Measurements from ENCODE around the gene PF4V1. TPM values are rescaled to one million over a fixed set of nuclear protein-coding genes. Genes with fewer than 3 reads are reported as not detected.

The PF4V1 gene, protein sequence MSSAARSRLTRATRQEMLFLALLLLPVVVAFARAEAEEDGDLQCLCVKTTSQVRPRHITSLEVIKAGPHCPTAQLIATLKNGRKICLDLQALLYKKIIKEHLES
- not detected in 2 replicates for total RNA-seq (2014; rRNA removed; shearing (Covaris generic))

GRCh38 chr4:73853246-73853704 lies at the start of gene PF4V1:
TSS of gene PF4V1 (plus strand) at chr4:73853296. CDS start at chr4:73853363, 67 bp downstream.
- H3K4me3 ChIP-seq (ENCODE audit: insufficient read depth, low read depth, low read length), result peak within 1 kb of the TSS; percentile 15; the same call in 1 of the 2 replicates
- peak; percentile 70 for DNase-seq

DNA sequence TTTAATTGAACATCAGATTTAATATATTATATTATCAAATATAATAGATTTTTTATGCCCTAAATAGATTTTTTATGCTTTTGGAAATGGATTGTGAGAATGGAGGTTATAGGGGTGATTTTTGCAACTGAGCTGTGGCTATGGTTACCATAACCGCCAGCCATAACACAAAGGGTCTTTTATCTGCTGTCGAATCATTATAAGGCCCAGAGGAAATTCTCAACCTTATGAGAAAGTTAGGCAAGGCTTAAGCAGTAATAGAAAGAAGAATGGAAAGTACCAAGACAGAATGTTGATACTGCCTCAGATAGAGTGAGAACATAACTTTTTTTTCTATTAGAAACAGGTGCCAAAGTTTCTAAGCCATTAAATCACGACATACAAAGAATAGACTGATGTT lies 42.9 kb upstream of the PF4V1 start:
- Histone ChIP-seq H3K36me3 (replicated peaks; ENCODE audit: control insufficient read depth, insufficient read depth, low read length) (no peaks in the 10 kb centered on the region), H3K4me3 (ENCODE audit: insufficient read depth, low read depth, low read length) (no peak overlapping the region), H3K27me3 (ENCODE audit: control insufficient read depth, insufficient read depth, low read length) (no peaks in the 10 kb centered on the region)
- DNase-seq, result no peak

More at GRCh38 chr4:73853246-73853704, at the start of gene PF4V1:
- no peaks in the 10 kb centered on the region for H3K36me3 ChIP-seq (replicated peaks; ENCODE audit: control insufficient read depth, insufficient read depth, low read length)
- no peaks in the 10 kb centered on the region; the same call in 1 of the 2 replicates for H3K27me3 ChIP-seq (ENCODE audit: control insufficient read depth, insufficient read depth, low read length)

DNA sequence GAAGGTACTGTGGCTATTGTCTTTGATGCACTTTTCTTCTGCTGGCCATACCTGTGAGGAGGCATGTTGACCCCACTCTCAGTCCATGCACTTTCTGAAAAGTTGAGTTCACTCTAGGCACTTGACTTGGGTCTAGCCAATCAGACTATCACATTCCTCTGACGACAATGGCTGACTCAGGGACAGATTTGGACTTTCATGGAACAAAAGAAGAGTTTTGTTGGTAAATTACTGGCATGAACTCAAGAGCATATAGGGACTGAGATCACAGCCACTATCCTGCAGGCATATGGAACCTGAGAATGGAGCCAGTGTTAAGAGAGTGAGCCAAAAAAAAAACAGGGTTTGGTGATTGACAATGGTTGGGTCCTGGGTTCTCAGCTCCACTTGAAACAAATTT lies 41.3 kb upstream of the PF4V1 start:
- H3K27me3 ChIP-seq (ENCODE audit: control insufficient read depth, insufficient read depth, low read length), result no peaks in the 10 kb centered on the region
- no peak for DNase-seq
- H3K36me3 ChIP-seq (replicated peaks; ENCODE audit: control insufficient read depth, insufficient read depth, low read length), result no peaks in the 10 kb centered on the region
- H3K4me3 ChIP-seq (ENCODE audit: insufficient read depth, low read depth, low read length), result no peak overlapping the region

- DNase-seq, result no peak
- no peak overlapping the region for H3K4me3 ChIP-seq (ENCODE audit: insufficient read depth, low read depth, low read length)
- no peaks in the 10 kb centered on the region for H3K27me3 ChIP-seq (ENCODE audit: control insufficient read depth, insufficient read depth, low read length)
- H3K36me3 ChIP-seq (replicated peaks; ENCODE audit: control insufficient read depth, insufficient read depth, low read length), result no peaks in the 10 kb centered on the region
These were observed 38.4 kb upstream of the PF4V1 start for GRCh38 chr4:73814679-73815078.

- H3K27me3 ChIP-seq (ENCODE audit: control insufficient read depth, insufficient read depth, low read length), result no peaks in the 10 kb centered on the region
- no peak overlapping the region for H3K4me3 ChIP-seq (ENCODE audit: insufficient read depth, low read depth, low read length)
- no peaks in the 10 kb centered on the region for H3K36me3 ChIP-seq (replicated peaks; ENCODE audit: control insufficient read depth, insufficient read depth, low read length)
- no peak for DNase-seq
These were observed 38.0 kb upstream of the PF4V1 start for GRCh38 chr4:73815145-73815544.

GRCh38 chr4:73816814-73817213 lies 36.3 kb upstream of the PF4V1 start:
- H3K4me3 ChIP-seq (ENCODE audit: insufficient read depth, low read depth, low read length), result no peak overlapping the region
- no peaks in the 10 kb centered on the region for H3K36me3 ChIP-seq (replicated peaks; ENCODE audit: control insufficient read depth, insufficient read depth, low read length)
- DNase-seq, result no peak
- no peaks in the 10 kb centered on the region for H3K27me3 ChIP-seq (ENCODE audit: control insufficient read depth, insufficient read depth, low read length)

DNA sequence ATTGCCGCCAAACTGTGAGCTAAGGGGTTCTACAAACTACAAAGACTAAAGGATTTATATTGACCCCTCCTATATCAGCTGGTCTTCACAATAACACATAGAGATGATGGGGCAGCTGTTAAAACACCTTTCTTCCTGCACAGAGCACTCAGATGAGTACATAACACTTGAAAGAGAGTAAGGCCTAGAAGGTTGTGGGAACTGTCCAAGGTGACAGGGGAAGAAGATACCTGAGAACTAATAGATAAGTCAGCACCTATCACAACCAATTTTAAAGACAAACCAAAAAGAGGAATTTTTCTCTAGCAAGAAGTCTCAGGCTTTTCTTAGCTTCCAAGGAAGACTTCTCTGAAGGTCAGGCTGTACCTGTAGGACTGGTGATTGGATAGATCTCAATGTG lies 35.8 kb upstream of the PF4V1 start:
- no peak overlapping the region for H3K4me3 ChIP-seq (ENCODE audit: insufficient read depth, low read depth, low read length)
- no peak for DNase-seq

DNA sequence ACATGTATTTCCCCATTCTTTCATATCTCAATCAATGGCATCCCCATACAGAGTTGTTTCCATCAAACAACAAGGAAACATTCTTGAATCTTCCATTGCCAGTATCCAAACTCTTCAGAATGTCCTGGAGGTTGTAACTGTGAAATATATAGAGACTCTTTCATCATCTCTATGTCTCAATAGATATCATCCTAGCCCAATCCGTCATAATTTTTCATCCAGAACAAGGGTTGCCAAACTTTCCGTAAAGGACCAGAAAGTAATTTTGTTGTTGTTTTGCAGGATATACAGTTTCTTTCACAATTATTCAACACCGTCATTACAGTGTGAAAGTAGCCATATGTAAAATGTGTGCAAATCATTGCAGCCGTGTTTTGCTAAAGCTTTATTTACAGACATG lies 31.8 kb upstream of the PF4V1 start:
- Histone ChIP-seq H3K36me3 (replicated peaks; ENCODE audit: control insufficient read depth, insufficient read depth, low read length) (no peaks in the 10 kb centered on the region), H3K27me3 (ENCODE audit: control insufficient read depth, insufficient read depth, low read length) (no peaks in the 10 kb centered on the region), H3K4me3 (ENCODE audit: insufficient read depth, low read depth, low read length) (no peak overlapping the region)
- DNase-seq, result no peak

More for the DNA sequence above, 35.8 kb upstream of the PF4V1 start:
- Histone ChIP-seq H3K27me3 (ENCODE audit: control insufficient read depth, insufficient read depth, low read length) (no peaks in the 10 kb centered on the region), H3K36me3 (replicated peaks; ENCODE audit: control insufficient read depth, insufficient read depth, low read length) (no peaks in the 10 kb centered on the region)

DNA sequence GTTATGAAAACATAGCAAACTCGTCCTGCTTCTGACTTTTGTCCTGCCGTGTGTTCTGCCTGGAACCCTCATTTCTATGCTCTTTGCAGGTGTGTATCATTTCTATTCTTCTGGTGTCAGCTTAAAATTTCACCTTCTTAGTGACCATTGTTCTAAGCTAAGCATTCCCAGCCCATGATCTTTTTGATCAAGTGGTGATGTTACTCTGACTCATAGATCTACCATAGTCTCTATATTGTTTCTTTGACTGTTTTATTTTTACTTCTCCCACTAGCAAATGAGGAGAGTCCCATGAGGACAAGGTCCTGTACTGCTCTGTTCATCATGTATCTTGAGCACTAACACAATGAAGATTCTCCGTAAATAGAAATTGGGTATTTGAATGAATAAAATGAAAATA lies 30.7 kb upstream of the PF4V1 start:
- H3K36me3 ChIP-seq (replicated peaks; ENCODE audit: control insufficient read depth, insufficient read depth, low read length), result no peaks in the 10 kb centered on the region
- no peak overlapping the region for H3K4me3 ChIP-seq (ENCODE audit: insufficient read depth, low read depth, low read length)
- no peaks in the 10 kb centered on the region for H3K27me3 ChIP-seq (ENCODE audit: control insufficient read depth, insufficient read depth, low read length)
- no peak for DNase-seq

DNA sequence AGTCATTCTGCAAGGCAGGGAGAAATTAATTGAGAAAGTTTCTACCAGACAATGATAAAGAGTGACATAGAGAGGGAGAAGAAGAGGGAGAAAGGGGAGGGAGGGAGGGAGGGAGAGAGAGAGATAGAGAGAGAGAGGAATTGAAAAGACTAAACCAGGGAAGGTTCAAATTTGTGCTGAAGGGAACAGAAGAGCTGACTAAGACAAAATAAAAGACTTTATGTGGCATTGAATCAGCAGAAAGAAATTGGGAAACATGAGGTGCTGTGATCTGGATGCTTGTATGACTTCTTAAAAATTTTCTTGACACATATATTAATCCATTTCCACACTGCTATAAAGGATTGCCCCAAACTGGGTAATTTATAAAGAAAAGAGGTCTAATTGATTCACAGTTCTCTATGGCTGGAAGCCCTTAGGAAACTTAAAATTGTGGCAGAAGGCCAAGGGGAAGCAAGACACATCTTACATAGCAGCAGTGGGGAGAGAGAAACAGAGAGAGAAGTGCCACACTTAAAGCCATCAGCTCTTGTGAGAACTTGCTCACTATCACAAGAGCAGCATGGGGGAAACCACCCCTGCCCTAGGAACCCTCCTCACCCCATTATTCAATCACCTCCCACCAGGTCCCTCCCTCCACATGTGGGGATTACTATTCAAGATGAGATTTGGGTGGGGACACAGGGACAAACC lies 30.1 kb upstream of the PF4V1 start:
- no peak for DNase-seq
- no peaks in the 10 kb centered on the region for H3K36me3 ChIP-seq (replicated peaks; ENCODE audit: control insufficient read depth, insufficient read depth, low read length)

DNA sequence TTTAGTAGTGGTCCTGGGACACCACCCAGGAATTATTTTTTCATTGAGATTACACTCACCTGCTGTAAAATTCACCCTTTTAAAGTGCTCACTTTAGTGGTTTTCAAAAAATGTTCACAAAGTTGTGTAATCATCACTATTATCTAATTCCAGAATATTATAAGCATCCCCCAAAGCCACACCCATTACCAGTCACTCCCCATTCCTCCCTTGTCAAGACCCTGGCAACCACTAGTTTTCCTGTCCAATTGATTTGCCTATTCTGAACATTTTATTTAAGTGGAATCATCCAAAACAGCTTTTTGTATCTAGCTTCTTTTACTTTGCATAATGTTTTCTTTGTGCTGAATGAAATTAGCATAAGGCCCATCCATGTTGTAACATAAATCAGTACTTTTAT lies 29.3 kb upstream of the PF4V1 start:
- Histone ChIP-seq H3K4me3 (ENCODE audit: insufficient read depth, low read depth, low read length) (no peak overlapping the region), H3K36me3 (replicated peaks; ENCODE audit: control insufficient read depth, insufficient read depth, low read length) (no peaks in the 10 kb centered on the region), H3K27me3 (ENCODE audit: control insufficient read depth, insufficient read depth, low read length) (no peaks in the 10 kb centered on the region)
- DNase-seq, result no peak

More for the DNA sequence above, 30.1 kb upstream of the PF4V1 start:
- no peaks in the 10 kb centered on the region for H3K27me3 ChIP-seq (ENCODE audit: control insufficient read depth, insufficient read depth, low read length)
- no peak overlapping the region for H3K4me3 ChIP-seq (ENCODE audit: insufficient read depth, low read depth, low read length)

GRCh38 chr4:73828956-73829355 lies 24.1 kb upstream of the PF4V1 start:
- DNase-seq, result no peak
- no peaks in the 10 kb centered on the region for H3K36me3 ChIP-seq (replicated peaks; ENCODE audit: control insufficient read depth, insufficient read depth, low read length)

GRCh38 chr4:73831569-73831968 lies 21.5 kb upstream of the PF4V1 start:
- Histone ChIP-seq H3K36me3 (replicated peaks; ENCODE audit: control insufficient read depth, insufficient read depth, low read length) (no peaks in the 10 kb centered on the region), H3K4me3 (ENCODE audit: insufficient read depth, low read depth, low read length) (no peak overlapping the region), H3K27me3 (ENCODE audit: control insufficient read depth, insufficient read depth, low read length) (no peaks in the 10 kb centered on the region; the same call in 1 of the 2 replicates)
- no peak for DNase-seq

More at GRCh38 chr4:73828956-73829355, 24.1 kb upstream of the PF4V1 start:
- Histone ChIP-seq H3K27me3 (ENCODE audit: control insufficient read depth, insufficient read depth, low read length) (no peaks in the 10 kb centered on the region), H3K4me3 (ENCODE audit: insufficient read depth, low read depth, low read length) (no peak overlapping the region)

- peaks cover 10% of the 10 kb centered on the region for H3K27me3 ChIP-seq (ENCODE audit: control insufficient read depth, insufficient read depth, low read length)
- no peaks in the 10 kb centered on the region for H3K36me3 ChIP-seq (replicated peaks; ENCODE audit: control insufficient read depth, insufficient read depth, low read length)
- DNase-seq, result no peak
These were observed 20.4 kb upstream of the PF4V1 start for GRCh38 chr4:73832651-73833237.

More at GRCh38 chr4:73832651-73833237, 20.4 kb upstream of the PF4V1 start:
- H3K4me3 ChIP-seq (ENCODE audit: insufficient read depth, low read depth, low read length), result no peak overlapping the region
